ENCODE measurements around the gene NOTCH1. TPM values are rescaled to one million over a fixed set of nuclear protein-coding genes. Genes with fewer than 3 reads are reported as not detected.

The NOTCH1 gene
- total RNA-seq, 4 donors from 2014 or later, result 32.0 to 40.8 (median 36.2) TPM

DNA sequence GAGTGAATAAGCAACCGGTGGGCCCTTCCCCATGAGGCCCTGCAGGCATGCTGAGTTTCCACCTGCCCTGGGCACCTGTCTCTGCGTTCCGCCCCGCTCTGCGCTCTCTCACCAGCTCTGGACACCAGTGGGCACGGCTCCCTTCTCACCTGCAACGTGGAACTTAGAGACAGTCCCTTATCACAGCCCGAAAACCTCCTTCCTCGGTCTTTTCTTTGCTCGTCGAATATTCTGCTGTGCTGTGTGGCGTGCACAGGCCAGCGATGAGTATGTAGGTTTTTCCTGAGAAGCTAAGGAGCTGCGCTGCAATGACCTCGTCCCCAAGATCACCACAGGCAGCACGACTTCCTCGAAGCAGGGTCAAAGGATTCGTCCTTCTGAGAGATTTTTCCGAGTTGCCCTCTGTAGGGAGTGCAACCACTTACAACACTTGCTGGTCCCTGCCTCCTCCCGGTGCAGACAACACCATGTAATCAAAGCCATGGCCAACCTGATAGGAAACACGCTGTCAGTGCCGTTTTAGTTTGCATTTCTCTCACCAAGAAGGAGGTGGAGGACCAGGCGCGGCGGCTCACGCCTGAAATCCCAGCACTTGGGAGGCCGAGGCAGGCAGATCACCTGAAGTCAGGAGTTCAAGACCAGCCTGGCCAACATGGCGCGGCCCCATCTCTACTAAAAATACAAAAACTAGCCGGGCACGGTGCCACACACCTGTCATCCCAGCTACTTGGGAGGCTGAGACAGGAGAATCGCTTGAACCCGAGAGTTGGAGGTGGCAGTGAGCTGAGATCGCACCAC lies 27.2 kb upstream of the NOTCH1 start:
- no peaks in the 10 kb centered on the region for H3K36me3 ChIP-seq
- 82 to 84% methylated on average over 14 to 17 of the region's 34 CpGs for WGBS, 2 donors
- DNase-seq, result no peak
- no peak overlapping the region for H3K27ac ChIP-seq
- intact Hi-C loops (cut with DNase I), result no loop called here
- H3K4me1 ChIP-seq, result peaks cover 6 to 41% (median 24%) of the 10 kb centered on the region in 3 donors
- TF ChIP-seq POLR2A (IDR thresholded peaks at IDR 0.05), result no peak
- no peak overlapping the region for H3K4me3 ChIP-seq
- H3K9me3 ChIP-seq, result no peaks in the 10 kb centered on the region
- H3K27me3 ChIP-seq, result peaks cover 0 to 13% (median 0%) of the 10 kb centered on the region in 4 donors

DNA sequence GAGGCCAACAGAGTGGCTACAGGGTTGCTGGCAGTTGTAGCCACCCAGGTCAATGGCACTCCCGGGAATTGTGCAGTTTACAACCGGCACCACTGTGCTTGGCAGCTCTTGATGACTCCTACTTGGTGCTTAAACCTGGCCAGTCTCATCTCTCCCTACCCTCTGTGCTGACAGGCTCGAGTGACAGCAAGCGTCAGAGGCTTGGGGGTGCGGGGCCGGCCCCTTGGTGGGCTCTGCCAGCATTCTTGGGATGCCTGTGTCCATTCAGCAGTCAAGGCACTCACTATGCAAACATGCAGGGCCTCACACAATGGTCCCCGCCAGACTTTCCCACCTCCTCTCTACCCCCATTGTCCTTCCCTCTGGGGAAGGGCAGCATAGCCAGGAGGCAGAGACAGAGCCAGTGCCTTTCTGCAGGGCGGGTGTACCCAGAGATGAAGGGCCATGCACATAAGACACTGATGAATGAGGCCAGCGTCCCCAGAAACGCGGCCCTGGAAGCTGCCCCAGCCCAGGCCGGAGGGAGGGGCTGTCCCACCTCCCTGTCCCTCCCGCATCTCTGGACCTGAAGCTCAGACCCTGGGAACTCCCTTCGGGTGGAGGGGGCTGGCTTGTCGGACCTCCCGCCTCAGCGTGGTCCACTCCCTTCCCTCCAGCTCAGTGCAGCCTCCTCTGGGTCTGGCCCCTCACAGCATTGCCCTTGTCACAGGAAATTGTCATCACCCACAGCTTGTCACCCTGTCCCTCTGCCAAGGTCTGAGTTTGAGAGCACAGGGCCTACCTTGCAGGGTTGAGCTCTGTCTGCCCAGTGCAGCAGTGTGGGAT lies 26.4 kb upstream of the NOTCH1 start:
- H3K4me1 ChIP-seq, result peaks cover 12 to 49% (median 32%) of the 10 kb centered on the region in 3 donors
- H3K27me3 ChIP-seq, result peaks cover 0 to 13% (median 0%) of the 10 kb centered on the region in 4 donors
- no peak for DNase-seq
- H3K4me3 ChIP-seq, result no peak overlapping the region
- no peak for TF ChIP-seq POLR2A (IDR thresholded peaks at IDR 0.05)
- TF ChIP-seq, protein P1, sequence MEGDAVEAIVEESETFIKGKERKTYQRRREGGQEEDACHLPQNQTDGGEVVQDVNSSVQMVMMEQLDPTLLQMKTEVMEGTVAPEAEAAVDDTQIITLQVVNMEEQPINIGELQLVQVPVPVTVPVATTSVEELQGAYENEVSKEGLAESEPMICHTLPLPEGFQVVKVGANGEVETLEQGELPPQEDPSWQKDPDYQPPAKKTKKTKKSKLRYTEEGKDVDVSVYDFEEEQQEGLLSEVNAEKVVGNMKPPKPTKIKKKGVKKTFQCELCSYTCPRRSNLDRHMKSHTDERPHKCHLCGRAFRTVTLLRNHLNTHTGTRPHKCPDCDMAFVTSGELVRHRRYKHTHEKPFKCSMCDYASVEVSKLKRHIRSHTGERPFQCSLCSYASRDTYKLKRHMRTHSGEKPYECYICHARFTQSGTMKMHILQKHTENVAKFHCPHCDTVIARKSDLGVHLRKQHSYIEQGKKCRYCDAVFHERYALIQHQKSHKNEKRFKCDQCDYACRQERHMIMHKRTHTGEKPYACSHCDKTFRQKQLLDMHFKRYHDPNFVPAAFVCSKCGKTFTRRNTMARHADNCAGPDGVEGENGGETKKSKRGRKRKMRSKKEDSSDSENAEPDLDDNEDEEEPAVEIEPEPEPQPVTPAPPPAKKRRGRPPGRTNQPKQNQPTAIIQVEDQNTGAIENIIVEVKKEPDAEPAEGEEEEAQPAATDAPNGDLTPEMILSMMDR (IDR thresholded peaks at IDR 0.05), result no peak
- 64 to 92% methylated on average over 2 to 16 of the region's 17 CpGs for WGBS, 2 donors
- no peaks in the 10 kb centered on the region for H3K36me3 ChIP-seq
- no peaks in the 10 kb centered on the region for H3K9me3 ChIP-seq
- intact Hi-C loops (cut with DNase I), result no loop called here
- H3K27ac ChIP-seq, result no peak overlapping the region

DNA sequence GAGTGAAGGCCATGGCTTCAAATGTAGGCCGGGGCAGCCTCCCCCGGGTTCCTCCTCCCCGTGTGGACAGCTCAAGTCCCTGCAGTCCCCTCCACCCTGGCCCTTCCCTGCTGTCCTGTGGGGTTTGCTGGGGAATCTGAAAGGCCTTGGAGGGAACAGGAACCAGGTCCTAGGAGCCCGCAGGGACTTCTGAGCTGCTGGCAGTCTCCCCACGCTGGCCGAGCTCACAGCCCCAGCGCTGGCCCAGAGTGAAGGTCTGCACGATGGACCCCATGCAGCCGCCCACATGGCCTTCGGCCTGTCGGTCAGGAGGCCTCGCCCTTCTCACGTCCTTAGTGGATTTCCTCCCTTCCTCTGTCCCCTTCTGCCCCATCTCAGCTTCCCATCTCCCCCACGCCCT lies 25.7 kb upstream of the NOTCH1 start:
- TF ChIP-seq POLR2A (IDR thresholded peaks at IDR 0.05), result no peak
- TF ChIP-seq, protein P1 (IDR thresholded peaks at IDR 0.05), result no peak
- Histone ChIP-seq H3K27ac (no peak overlapping the region), H3K36me3 (no peaks in the 10 kb centered on the region), H3K4me3 (no peak overlapping the region), H3K9me3 (no peaks in the 10 kb centered on the region), H3K27me3 (peaks cover 0 to 13% (median 0%) of the 10 kb centered on the region in 4 donors), H3K4me1 (peaks cover 18 to 53% (median 35%) of the 10 kb centered on the region in 3 donors)
- intact Hi-C loops (cut with DNase I), result no loop called here
- no peak for DNase-seq
- WGBS, 2 donors, result 75 to 82% methylated on average over 9 to 10 of the region's 14 CpGs

DNA sequence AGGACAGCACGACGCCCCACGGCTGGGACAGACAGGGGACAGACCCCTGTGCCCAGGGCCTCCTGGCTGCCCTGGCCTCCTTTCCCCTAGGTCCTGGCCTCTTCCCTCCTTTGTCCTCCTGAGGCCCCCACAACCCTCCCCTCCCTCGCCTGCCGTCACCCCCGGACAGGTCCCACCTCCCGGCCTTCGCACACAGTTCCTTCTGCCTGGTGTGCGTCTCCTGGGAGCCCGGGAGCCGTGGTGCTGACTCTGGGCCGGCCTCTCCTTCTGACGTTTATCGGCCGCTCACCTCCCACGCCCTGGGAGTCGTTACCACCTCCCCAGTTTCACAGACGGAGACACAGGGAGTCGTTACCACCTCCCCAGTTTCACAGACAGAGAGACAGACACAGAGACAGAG lies 25.1 kb upstream of the NOTCH1 start:
- Histone ChIP-seq H3K36me3 (no peaks in the 10 kb centered on the region), H3K9me3 (no peaks in the 10 kb centered on the region), H3K4me1 (peaks cover 15 to 53% (median 34%) of the 10 kb centered on the region in 3 donors), H3K27me3 (peaks cover 0 to 13% (median 0%) of the 10 kb centered on the region in 4 donors), H3K4me3 (no peak overlapping the region), H3K27ac (peak overlapping the region in 1 of 4 donors; percentile 2)
- WGBS, 2 donors, result 93 to 100% methylated on average over 2 to 18 of the region's 19 CpGs
- TF ChIP-seq, protein P1 (IDR thresholded peaks at IDR 0.05), result no peak
- TF ChIP-seq POLR2A (IDR thresholded peaks at IDR 0.05), result no peak
- no peak for DNase-seq
- intact Hi-C loops (cut with DNase I), result no loop called here

DNA sequence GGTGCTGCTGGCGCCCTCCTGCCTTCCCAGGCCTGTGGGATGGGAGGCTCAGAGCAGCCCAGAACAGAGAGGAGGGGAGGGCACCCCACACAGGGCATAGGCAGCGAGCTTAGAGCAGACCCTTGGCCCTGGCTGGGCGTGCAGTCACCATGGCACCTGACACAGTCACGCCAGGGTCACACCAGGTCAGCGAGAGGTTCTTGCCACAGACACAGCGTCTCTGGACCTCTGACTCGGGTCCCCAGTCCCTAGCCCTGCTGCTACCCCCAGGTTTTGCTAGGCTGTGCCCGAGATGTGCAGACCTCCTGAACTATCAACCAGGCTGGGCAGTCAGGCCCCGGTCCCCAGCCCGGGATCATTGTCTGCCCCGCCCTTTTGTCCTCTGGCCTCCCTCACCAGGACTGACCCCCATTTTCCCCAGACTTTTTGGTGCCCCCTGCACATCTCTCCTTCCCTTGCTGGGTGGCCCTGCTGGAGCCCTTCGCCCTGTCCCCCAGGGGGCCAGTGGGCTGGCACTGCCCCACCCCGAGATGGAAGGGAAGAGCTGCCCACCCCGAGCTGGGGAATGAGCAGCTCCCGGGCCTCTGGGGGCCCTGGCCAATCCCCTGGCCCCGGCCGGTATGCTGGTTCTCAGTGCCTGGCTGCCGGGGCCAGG lies 24.5 kb upstream of the NOTCH1 start:
- WGBS, 2 donors, result 94 to 98% methylated on average over 7 to 9 of the region's 18 CpGs
- DNase-seq, result no peak

More for the DNA sequence above, 24.5 kb upstream of the NOTCH1 start:
- peak overlapping the region in 1 of 4 donors; percentile 2 for H3K27ac ChIP-seq
- no peak overlapping the region for H3K4me3 ChIP-seq
- H3K4me1 ChIP-seq, result peaks cover 16 to 54% (median 33%) of the 10 kb centered on the region in 3 donors
- H3K27me3 ChIP-seq, result peaks cover 0 to 13% (median 0%) of the 10 kb centered on the region in 4 donors
- intact Hi-C loops (cut with DNase I), result no loop called here
- no peaks in the 10 kb centered on the region for H3K9me3 ChIP-seq
- no peaks in the 10 kb centered on the region for H3K36me3 ChIP-seq
- TF ChIP-seq POLR2A (IDR thresholded peaks at IDR 0.05), result no peak
- TF ChIP-seq, protein P1 (IDR thresholded peaks at IDR 0.05), result no peak
